ENCODE results near the gene MUS81. TPM values are rescaled to one million over a fixed set of nuclear protein-coding genes. Genes with fewer than 3 reads are reported as not detected.
A peak's percentile ranks its signal among the peaks of the same experiment; 100 is the strongest.

The MUS81 gene
- total and polyA plus RNA-seq, 2 of the 13 experiments (the other 11 are each of a cell fraction or from before 2014, with no cell fraction given): 25.6 to 30.2 TPM

DNA sequence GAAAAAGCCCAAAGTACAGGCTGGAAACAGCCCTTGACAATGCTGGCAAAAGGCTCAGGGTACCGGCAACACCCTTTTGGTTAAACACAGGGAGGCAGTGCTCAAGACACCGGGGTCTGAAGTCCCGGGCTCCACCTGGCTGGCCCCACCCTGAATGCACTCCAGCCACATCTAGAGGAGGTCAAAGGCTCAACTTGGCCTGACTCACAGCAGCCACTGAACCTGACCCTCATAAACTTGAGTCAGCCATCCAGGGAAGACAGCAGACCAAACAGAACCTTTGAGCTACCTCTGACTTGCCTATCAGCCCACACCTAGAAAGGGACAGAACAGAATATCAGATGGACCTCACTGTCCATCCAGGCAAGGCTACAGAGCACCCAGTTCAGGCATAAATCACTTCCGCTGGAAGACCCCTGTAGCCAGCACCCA lies 6.1 kb upstream of the MUS81 start (continued):
- TF ChIP-seq ZNF460 (CRISPR knock-in tag; IDR thresholded peaks at IDR 0.05; ENCODE audit: borderline replicate concordance) (no peak), ZNF772 (CRISPR knock-in tag; IDR thresholded peaks at IDR 0.05) (no peak), TOPORS (CRISPR knock-in tag; IDR thresholded peaks at IDR 0.05) (no peak), DPF2 (CRISPR knock-in tag; IDR thresholded peaks at IDR 0.05; ENCODE audit: borderline replicate concordance, low read depth) (no peak), SPEN (CRISPR knock-in tag; IDR thresholded peaks at IDR 0.05; ENCODE audit: low read depth) (peak; percentile 42; the same call in 1 of the 2 replicates), HHEX (CRISPR knock-in tag; IDR thresholded peaks at IDR 0.05) (no peak), ZFP41 (CRISPR knock-in tag; IDR thresholded peaks at IDR 0.05; ENCODE audit: borderline replicate concordance) (no peak), TAF1 (CRISPR knock-in tag; IDR thresholded peaks at IDR 0.05) (no peak), AKNA (CRISPR knock-in tag; IDR thresholded peaks at IDR 0.05; ENCODE audit: borderline replicate concordance) (no peak), ARNT (IDR thresholded peaks at IDR 0.05) (no peak), NFIB (CRISPR knock-in tag; IDR thresholded peaks at IDR 0.05; ENCODE audit: borderline replicate concordance) (no peak), ZNF382 (CRISPR knock-in tag; IDR thresholded peaks at IDR 0.05; ENCODE audit: borderline replicate concordance) (no peak), RELA (CRISPR knock-in tag; IDR thresholded peaks at IDR 0.05) (no peak), CAMTA2 (CRISPR knock-in tag; IDR thresholded peaks at IDR 0.05; ENCODE audit: borderline replicate concordance) (no peak), MAZ (IDR thresholded peaks at IDR 0.05; ENCODE audit: borderline replicate concordance, low read depth, low read length) (no peak), MAZ (CRISPR knock-in tag; IDR thresholded peaks at IDR 0.05; ENCODE audit: low read depth) (no peak)
- TF ChIP-seq, protein P1, sequence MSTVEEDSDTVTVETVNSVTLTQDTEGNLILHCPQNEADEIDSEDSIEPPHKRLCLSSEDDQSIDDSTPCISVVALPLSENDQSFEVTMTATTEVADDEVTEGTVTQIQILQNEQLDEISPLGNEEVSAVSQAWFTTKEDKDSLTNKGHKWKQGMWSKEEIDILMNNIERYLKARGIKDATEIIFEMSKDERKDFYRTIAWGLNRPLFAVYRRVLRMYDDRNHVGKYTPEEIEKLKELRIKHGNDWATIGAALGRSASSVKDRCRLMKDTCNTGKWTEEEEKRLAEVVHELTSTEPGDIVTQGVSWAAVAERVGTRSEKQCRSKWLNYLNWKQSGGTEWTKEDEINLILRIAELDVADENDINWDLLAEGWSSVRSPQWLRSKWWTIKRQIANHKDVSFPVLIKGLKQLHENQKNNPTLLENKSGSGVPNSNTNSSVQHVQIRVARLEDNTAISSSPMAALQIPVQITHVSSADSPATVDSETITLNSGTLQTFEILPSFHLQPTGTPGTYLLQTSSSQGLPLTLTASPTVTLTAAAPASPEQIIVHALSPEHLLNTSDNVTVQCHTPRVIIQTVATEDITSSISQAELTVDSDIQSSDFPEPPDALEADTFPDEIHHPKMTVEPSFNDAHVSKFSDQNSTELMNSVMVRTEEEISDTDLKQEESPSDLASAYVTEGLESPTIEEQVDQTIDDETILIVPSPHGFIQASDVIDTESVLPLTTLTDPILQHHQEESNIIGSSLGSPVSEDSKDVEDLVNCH (CRISPR knock-in tag; IDR thresholded peaks at IDR 0.05): no peak
- TF ChIP-seq, protein P2, sequence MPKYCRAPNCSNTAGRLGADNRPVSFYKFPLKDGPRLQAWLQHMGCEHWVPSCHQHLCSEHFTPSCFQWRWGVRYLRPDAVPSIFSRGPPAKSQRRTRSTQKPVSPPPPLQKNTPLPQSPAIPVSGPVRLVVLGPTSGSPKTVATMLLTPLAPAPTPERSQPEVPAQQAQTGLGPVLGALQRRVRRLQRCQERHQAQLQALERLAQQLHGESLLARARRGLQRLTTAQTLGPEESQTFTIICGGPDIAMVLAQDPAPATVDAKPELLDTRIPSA (CRISPR knock-in tag; IDR thresholded peaks at IDR 0.05; ENCODE audit: borderline replicate concordance): no peak

All from HepG2 (cell line).